Endometrial microvascular endothelial cells (primary cell): ENCODE data around the gene SPIN3. TPM values are rescaled to one million over a fixed set of nuclear protein-coding genes. Genes with fewer than 3 reads are reported as not detected.

Source experiments
- total RNA-seq: library from RNA; depleted of rRNA; stranded (reverse); fragments of >200 nt; gene quantifications from one replicate; pipeline ENCODE4 v1.2.3, GENCODE V29; 2015; ENCODE audit errors: inconsistent ontology term

The SPIN3 gene
- total RNA-seq, 1 donor from 2014 or later, result 3.1 TPM

Other genes starting within 250 kb of the SPIN3 start
- 9.0 TPM for gene SPIN2B, start 126.0 kb upstream of the SPIN3 start, total RNA-seq
- gene SPIN2A, start 141.9 kb upstream of the SPIN3 start, total RNA-seq, result not detected